Adipose tissue (tissue), 3 donors: ENCODE measurements around the gene XCL2. TPM values are rescaled to one million over a fixed set of nuclear protein-coding genes. Genes with fewer than 3 reads are reported as not detected.
"Not testable (repeated sequence)": the region's sequence is repeated elsewhere in the genome, so short reads cannot be mapped to it uniquely, and the experiment has no call there.

ENCODE experiments used
- H3K27ac ChIP-seq: one replicate; pipeline ENCODE4 v1.5.1; 2013; ENCODE audit warnings: low read depth, low read length
- WGBS, 3 donors: extraction: QIAGEN DNeasy Blood & Tissue Kit; methylation state at CpG; one replicate each; pipeline ENCODE4 v1.1.7; 2013; 5-methylcytosine and 5-hydroxymethylcytosine counted together
- polyA plus RNA-seq, 3 donors: library from polyadenylated mRNA; stranded (reverse); fragments of 200-250 nt; gene quantifications; one replicate each; pipeline ENCODE4 v1.2.3, GENCODE V29; 2013
- donor health status: healthy with polysubstance abuse.
- donor health status: Bipolar disorder and iron deficiency.
- donor health status: healthy.

XCL2 gene
- polyA plus RNA-seq, 3 donors, result not detected

DNA sequence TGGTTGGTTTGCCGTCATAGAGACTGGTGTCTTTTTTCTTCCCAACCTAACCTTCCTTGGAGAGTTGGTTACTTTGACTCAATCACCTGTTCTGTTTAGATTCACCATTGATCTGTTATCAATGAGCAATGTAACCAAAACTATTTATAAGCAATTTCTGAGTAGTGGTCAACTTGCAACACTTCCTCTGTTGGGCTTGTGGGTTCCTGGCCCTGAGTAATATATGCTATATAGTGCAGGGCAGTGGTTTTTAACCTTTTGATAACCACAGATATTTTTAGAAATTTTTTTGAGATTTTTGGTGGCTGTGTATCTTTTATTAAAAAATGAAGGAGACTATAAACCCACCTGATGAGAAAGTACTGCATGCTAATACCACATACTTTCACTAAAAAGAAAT, 23.2 kb upstream of the XCL2 start:
- H3K27ac ChIP-seq, result no peak overlapping the region
- 54 to 87% (median 79%) methylated on average over 1 of the region's 1 CpG for WGBS, 3 donors

DNA sequence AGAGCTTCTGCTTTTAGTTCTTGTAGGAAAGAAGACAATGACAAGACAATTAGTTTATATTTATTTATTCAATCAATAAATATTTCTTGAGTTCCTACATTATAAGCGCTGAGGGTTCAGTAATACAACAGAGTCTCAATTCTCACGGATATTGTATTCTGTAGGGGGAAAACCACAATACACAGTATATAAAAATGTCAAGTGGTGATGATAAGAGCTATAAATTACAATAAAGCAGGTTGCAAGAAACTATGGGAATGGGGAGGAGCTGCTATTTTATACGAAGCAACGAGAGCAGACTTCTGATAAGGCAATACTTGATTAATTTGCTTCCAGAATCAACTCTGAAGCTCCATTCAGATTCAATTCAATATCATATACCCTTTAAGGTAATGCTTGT, 22.0 kb upstream of the XCL2 start:
- 40 to 46% (median 46%) methylated on average over 4 of the region's 4 CpGs for WGBS, 3 donors
- H3K27ac ChIP-seq, result no peak overlapping the region

DNA sequence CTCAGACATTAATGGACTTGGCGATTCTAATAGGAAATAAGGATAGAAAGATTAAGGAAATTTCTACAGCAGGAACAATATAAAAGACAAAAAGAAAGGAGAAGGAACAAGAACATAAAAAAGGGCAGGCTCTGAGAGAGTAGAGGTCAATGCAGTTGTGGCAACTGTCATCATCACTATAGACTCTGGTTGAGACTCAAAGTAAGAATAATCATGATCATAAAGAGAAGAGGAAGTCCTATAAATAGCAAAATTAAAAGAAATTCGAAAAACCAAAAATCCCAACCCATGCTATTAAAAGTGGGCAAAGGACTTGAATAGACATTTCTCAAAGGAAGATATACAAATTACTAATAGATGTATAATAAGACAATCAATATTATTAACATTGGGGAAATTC, 18.2 kb upstream of the XCL2 start:
- no peak overlapping the region for H3K27ac ChIP-seq
- WGBS, 3 donors, result 59 to 71% (median 71%) methylated on average over 2 of the region's 2 CpGs

- H3K27ac ChIP-seq, result no peak overlapping the region
Observed at GRCh38 chr1:168560370-168560769, 16.6 kb upstream of the XCL2 start.

- no peak overlapping the region for H3K27ac ChIP-seq
Observed at GRCh38 chr1:168556647-168557046, 12.8 kb upstream of the XCL2 start.

GRCh38 chr1:168555508-168556046, 11.8 kb upstream of the XCL2 start:
- WGBS, 3 donors, result 71 to 90% (median 84%) methylated on average over 3 of the region's 3 CpGs
- H3K27ac ChIP-seq, result no peak overlapping the region

DNA sequence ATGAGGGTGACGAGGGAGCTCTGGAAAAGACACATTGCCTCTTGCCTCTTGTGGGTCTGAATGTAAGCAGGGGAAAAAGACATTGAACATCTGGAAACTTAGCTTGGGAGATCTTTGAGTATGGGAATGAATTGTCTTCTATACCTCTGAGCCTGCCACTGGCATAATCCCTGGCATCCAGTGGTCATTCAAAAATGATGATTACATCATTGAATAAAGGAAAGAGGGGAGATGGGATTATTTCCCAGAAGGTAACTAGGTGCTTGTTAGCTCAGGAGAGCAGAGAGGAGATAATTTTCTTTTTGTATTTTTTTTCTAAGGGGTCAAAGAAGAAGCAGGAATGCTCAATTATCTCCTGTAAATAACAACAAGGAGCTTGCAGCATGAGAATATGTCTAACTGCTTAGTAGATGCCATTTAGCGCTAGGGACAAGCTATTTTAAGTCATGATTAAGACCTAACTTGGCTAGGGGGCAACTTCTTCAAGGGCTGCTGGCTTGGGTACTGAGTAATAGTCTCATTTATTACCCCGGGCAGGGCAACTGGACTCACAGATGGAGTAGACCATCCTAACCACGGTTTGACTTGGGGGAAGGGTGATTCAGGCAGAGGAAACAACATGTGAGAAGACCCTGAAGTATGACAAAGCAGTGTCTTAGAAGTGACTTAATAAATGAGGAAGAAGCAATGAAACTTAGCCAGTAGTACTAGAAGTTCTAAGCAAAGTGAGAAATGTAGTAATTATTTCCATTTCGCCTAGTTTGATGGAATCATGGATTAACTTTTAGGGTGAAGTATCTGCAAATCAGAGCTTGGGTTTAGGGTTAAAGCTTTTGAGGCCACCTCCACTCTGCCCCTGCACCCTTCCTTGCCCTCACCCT, 11.0 kb upstream of the XCL2 start:
- WGBS, 3 donors, result 75 to 89% (median 79%) methylated on average over 5 of the region's 5 CpGs
- H3K27ac ChIP-seq, result no peak overlapping the region

- H3K27ac ChIP-seq, result no peak overlapping the region
- 69 to 78% (median 75%) methylated on average over 5 of the region's 5 CpGs for WGBS, 3 donors
Observed at GRCh38 chr1:168553680-168554553, 10.1 kb upstream of the XCL2 start.

DNA sequence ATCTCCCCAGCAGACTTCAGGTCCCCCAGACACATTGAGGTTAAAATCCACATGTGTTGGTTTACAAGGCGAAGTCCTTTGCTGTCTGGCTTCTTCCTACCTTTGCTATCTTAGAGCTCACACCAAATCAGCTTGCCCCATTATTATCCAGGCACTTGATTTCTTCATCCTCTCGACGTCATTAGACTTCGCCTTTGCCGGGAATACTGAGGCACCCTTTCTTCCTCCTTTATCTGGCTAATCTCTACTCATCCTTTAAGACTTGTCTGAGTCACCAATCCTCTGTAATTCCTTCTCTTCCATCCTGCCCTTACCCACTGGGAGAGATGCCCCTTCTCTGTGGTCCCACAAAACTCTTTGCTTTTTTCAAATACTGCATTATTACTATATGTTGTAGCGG, 9.2 kb upstream of the XCL2 start:
- 90 to 96% (median 95%) methylated on average over 6 of the region's 6 CpGs for WGBS, 3 donors
- H3K27ac ChIP-seq, result no peak overlapping the region

GRCh38 chr1:168551688-168552087, 7.9 kb upstream of the XCL2 start:
- no peak overlapping the region for H3K27ac ChIP-seq
- 32 to 91% (median 87%) methylated on average over 4 of the region's 4 CpGs for WGBS, 3 donors

DNA sequence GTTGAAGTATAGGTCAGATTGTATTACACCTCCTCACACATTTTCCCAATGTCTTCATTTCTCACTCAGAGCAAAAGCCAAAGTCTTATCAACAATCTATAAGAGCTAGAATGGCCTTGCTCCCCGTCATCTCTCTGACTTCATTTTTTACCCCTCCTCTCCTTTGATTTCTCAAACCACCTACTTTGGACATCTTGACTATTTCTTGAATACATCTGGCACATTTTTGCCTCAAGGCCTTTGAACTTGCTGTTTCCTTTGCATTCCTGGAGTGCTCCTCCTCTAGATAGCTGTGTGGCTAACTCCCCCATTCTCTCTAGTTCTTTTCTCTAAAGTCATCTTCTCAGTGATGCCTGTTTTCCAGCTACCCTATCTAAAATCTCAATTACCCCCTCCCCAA, 7.2 kb upstream of the XCL2 start:
- H3K27ac ChIP-seq, result no peak overlapping the region
- WGBS, 3 donors, result 29 to 69% (median 54%) methylated on average over 1 of the region's 1 CpG

DNA sequence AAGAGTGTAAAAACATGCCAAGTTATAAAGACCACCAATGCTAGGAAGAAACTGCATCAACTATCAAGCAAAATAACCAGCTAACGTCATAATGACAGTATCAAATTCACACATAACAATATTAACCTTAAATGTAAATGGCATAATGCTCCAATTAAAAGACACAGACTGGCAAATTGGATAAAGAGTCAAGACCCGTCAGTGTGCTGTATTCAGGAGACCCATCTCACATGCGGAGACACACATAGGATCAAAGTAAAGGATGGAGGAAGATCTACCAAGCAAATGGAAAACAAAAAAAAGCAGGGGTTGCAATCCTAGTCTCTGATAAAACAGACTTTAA, 2.7 kb upstream of the XCL2 start:
- H3K27ac ChIP-seq, result not testable (repeated sequence)
- 60 to 93% (median 83%) methylated on average over 3 of the region's 3 CpGs for WGBS, 3 donors

- H3K27ac ChIP-seq, result not testable (repeated sequence)
- 32 to 48% (median 48%) methylated on average over 7 of the region's 7 CpGs for WGBS, 3 donors
Observed at GRCh38 chr1:168545678-168546552, 2.1 kb upstream of the XCL2 start.

DNA sequence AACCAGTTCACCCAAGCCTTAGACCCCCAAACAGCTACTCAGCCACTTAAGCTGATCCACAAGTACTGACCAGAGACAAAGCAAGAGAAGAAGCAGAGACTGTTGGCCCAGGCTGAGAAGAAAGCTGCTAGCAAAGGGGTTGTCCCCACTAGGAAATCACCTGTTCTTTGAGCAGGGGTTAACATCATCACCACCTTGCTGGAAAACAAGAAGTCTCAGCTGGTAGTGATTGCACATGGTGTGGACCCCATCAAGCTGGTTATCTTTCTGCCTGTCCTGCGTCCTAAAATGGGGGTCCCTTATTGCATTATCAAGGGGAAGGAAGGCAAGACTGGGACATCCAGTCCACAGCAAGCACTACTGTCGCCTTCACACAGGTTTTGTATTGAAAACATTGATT, 819 bp downstream of the XCL2 start:
- WGBS, 3 donors, result 76 to 100% (median 85%) methylated on average over 2 of the region's 2 CpGs

GRCh38 chr1:168540798-168541197, 3.0 kb downstream of the XCL2 start:
- H3K27ac ChIP-seq, result not testable (repeated sequence)
- 48 to 71% (median 54%) methylated on average over 7 of the region's 7 CpGs for WGBS, 3 donors

More for the DNA sequence above, 819 bp downstream of the XCL2 start:
- H3K27ac ChIP-seq, result not testable (repeated sequence)

DNA sequence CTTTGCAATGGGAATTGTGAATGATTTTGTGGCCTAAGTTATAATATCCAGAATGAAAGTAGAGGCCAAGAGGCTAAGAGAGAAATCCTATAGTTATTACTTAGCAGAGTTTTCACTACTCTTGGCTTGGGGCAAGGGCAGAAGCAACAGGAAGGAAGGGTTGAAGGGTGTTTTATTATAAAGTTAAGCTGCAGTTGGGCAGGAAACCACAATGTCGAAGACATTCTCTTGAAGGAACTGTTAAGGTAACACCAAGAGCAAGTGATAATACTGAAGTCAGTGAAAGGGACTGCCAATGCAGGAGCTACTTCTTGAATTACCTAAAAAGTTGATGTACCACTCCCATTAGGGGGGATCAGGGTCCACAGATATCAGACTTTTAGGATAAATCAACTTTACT, 8.3 kb downstream of the XCL2 start:
- no peak overlapping the region for H3K27ac ChIP-seq
- 22 to 86% (median 46%) methylated on average over 1 of the region's 1 CpG for WGBS, 3 donors

- 92 to 97% (median 95%) methylated on average over 2 of the region's 2 CpGs for WGBS, 3 donors
Observed at GRCh38 chr1:168531615-168532345, 12.0 kb downstream of the XCL2 start.

GRCh38 chr1:168529518-168529917, 14.3 kb downstream of the XCL2 start:
- H3K27ac ChIP-seq, result no peak overlapping the region
- WGBS, 3 donors, result 29 to 80% (median 41%) methylated on average over 1 of the region's 1 CpG

More at GRCh38 chr1:168531615-168532345, 12.0 kb downstream of the XCL2 start:
- H3K27ac ChIP-seq, result no peak overlapping the region
